NCI-H82 treated with DMSO at 0.1 percent for 48 hours (cell line): ENCODE results near the gene BTRC.

Experiments used
- DNase-seq: peaks from one replicate; lab custom pipeline; 2025; ENCODE audit not compliant: unreplicated experiment; lab: John Stamatoyannopoulos, UW

BTRC gene

GRCh38 chr10:101476383-101476782, 122.4 kb downstream of the BTRC start:
- DNase-seq = no peak

- no peak for DNase-seq
Observed at GRCh38 chr10:101478956-101479355, 125.0 kb downstream of the BTRC start.

- no peak for DNase-seq
Observed at GRCh38 chr10:101481256-101481655, 127.3 kb downstream of the BTRC start.

GRCh38 chr10:101482568-101482967, 128.6 kb downstream of the BTRC start:
- no peak for DNase-seq

GRCh38 chr10:101484175-101484745, 130.3 kb downstream of the BTRC start:
- no peak for DNase-seq

- no peak for DNase-seq
Observed at GRCh38 chr10:101485207-101485606, 131.2 kb downstream of the BTRC start.

GRCh38 chr10:101485681-101486554, 132.0 kb downstream of the BTRC start:
- peak; percentile 96 for DNase-seq

GRCh38 chr10:101487399-101487798, 133.4 kb downstream of the BTRC start:
- DNase-seq = peak; percentile 60

GRCh38 chr10:101489355-101489754, 135.4 kb downstream of the BTRC start:
- no peak for DNase-seq

GRCh38 chr10:101490026-101490425, 136.1 kb downstream of the BTRC start:
- DNase-seq = no peak

- DNase-seq = no peak
Observed at GRCh38 chr10:101492205-101492604, 138.2 kb downstream of the BTRC start.

GRCh38 chr10:101492814-101493213, 138.8 kb downstream of the BTRC start:
- DNase-seq = no peak

- no peak for DNase-seq
Observed at GRCh38 chr10:101493249-101493648, 139.3 kb downstream of the BTRC start.

GRCh38 chr10:101493782-101494281, 139.9 kb downstream of the BTRC start:
- no peak for DNase-seq

GRCh38 chr10:101494650-101495049, 140.7 kb downstream of the BTRC start:
- no peak for DNase-seq

GRCh38 chr10:101495324-101495925, 141.5 kb downstream of the BTRC start:
- DNase-seq = peak; percentile 69

GRCh38 chr10:101504438-101504837, 150.5 kb downstream of the BTRC start:
- DNase-seq = no peak

- DNase-seq = peak; percentile 57
Observed at GRCh38 chr10:101506829-101507661, 153.1 kb downstream of the BTRC start.

GRCh38 chr10:101507828-101508227, 153.9 kb downstream of the BTRC start:
- DNase-seq = no peak

- DNase-seq = no peak
Observed at GRCh38 chr10:101511938-101512337, 158.0 kb downstream of the BTRC start.

GRCh38 chr10:101512738-101513137, 158.8 kb downstream of the BTRC start:
- DNase-seq = no peak
